Liver (tissue), 9 donors: ENCODE results near the gene MAP3K20. TPM values are rescaled to one million over a fixed set of nuclear protein-coding genes. Genes with fewer than 3 reads are reported as not detected.

Source experiments
- DNase-seq: peaks from one replicate; pipeline ENCODE4 v3.0.0-alpha.2; 2017; ENCODE audit warnings: low spot score
- H3K27ac ChIP-seq, 2 donors: one replicate each; pipeline ENCODE4 v1.7.0; 2013; ENCODE audit warnings: inconsistent platforms in 2 of 2, low read length in 2 of 2, control low read depth in 1 of 2, low read depth in 1 of 2, mild to moderate bottlenecking in 1 of 2
- H3K27me3 ChIP-seq, 4 donors: one replicate each; pipeline versions ENCODE4 v1.6.1 to v1.7.0; 2013; ENCODE audit warnings: low read length in 3 of 4, inconsistent platforms in 1 of 4, mild to moderate bottlenecking in 1 of 4, moderate library complexity in 1 of 4; ENCODE audit not compliant: control insufficient read depth in 4 of 4, insufficient read depth in 4 of 4
- H3K36me3 ChIP-seq, 4 donors: one replicate each; pipeline versions ENCODE4 v1.6.1 to v1.7.0; 2013; ENCODE audit warnings: low read length in 3 of 4, mild to moderate bottlenecking in 3 of 4, low read depth in 1 of 4, moderate library complexity in 1 of 4; ENCODE audit not compliant: control insufficient read depth in 4 of 4, insufficient read depth in 3 of 4
- H3K4me1 ChIP-seq, 4 donors: one replicate each; pipeline versions ENCODE4 v1.6.1 to v1.7.0; 2013; ENCODE audit warnings: low read length in 3 of 4, mild to moderate bottlenecking in 3 of 4, moderate library complexity in 1 of 4; ENCODE audit not compliant: control insufficient read depth in 4 of 4, insufficient read depth in 4 of 4
- H3K4me3 ChIP-seq, 3 donors: one replicate each; pipeline versions ENCODE4 v1.6.1 to v1.7.0; 2013; ENCODE audit warnings: low read length in 3 of 3, control low read depth in 1 of 3, low read depth in 1 of 3, mild to moderate bottlenecking in 1 of 3
- H3K9ac ChIP-seq, 2 donors: one replicate each; pipeline ENCODE4 v1.7.0; 2013; ENCODE audit warnings: low read length in 2 of 2, mild to moderate bottlenecking in 2 of 2, moderate library complexity in 2 of 2, control low read depth in 1 of 2, low read depth in 1 of 2
- H3K9me3 ChIP-seq, 4 donors: one replicate each; pipeline versions ENCODE4 v1.6.1 to v1.7.0; 2013; ENCODE audit warnings: low read length in 3 of 4; ENCODE audit not compliant: control insufficient read depth in 4 of 4
- EGR1 ChIP-seq, 2 donors: IDR thresholded peaks; 2 replicates each; pipeline ENCODE4 v1.6.1; 2016 to 2018; ENCODE audit warnings: antibody characterized with exemption in 2 of 2, low read depth in 2 of 2
- FOXA1 ChIP-seq: IDR thresholded peaks from 2 replicates; pipeline ENCODE4 v1.6.1; 2016; ENCODE audit warnings: antibody characterized with exemption
- FOXA2 ChIP-seq: IDR thresholded peaks from 2 replicates; pipeline ENCODE4 v1.6.1; 2016; ENCODE audit warnings: antibody characterized with exemption
- GABPA ChIP-seq, 2 donors: IDR thresholded peaks in 1 of 2; conservative IDR thresholded peaks in 1 of 2; 2 replicates each; pipeline ENCODE4 v1.6.1; 2016; ENCODE audit warnings: antibody characterized with exemption in 2 of 2, mild to moderate bottlenecking in 1 of 2, moderate library complexity in 1 of 2
- HNF4A ChIP-seq, 2 donors: conservative IDR thresholded peaks; 2 replicates each; pipeline ENCODE4 v1.6.1; 2016; ENCODE audit warnings: antibody characterized with exemption in 2 of 2, mild to moderate bottlenecking in 2 of 2
- HNF4G ChIP-seq: IDR thresholded peaks from 2 replicates; pipeline ENCODE4 v1.6.1; 2016; ENCODE audit warnings: antibody characterized with exemption
- JUND ChIP-seq, 2 donors: IDR thresholded peaks; 2 replicates each; pipeline ENCODE4 v1.6.1; 2016; ENCODE audit warnings: antibody characterized with exemption in 2 of 2
- NR2F2 ChIP-seq: IDR thresholded peaks from 2 replicates; pipeline ENCODE4 v1.6.1; 2016; ENCODE audit warnings: antibody characterized with exemption
- RAD21 ChIP-seq, 2 donors: IDR thresholded peaks; 2 replicates each; pipeline ENCODE4 v1.6.1; 2016; ENCODE audit warnings: antibody characterized with exemption in 2 of 2, mild to moderate bottlenecking in 2 of 2
- RXRA ChIP-seq, 2 donors: IDR thresholded peaks; 2 replicates each; pipeline ENCODE4 v1.6.1; 2017 to 2018; ENCODE audit warnings: antibody characterized with exemption in 2 of 2, mild to moderate bottlenecking in 1 of 2
- SP1 ChIP-seq: IDR thresholded peaks from 2 replicates; pipeline ENCODE4 v1.6.1; 2018; ENCODE audit warnings: antibody characterized with exemption, mild to moderate bottlenecking
- TAF1 ChIP-seq: conservative IDR thresholded peaks from 2 replicates; pipeline ENCODE4 v1.6.1; 2016; ENCODE audit warnings: antibody characterized with exemption, mild to moderate bottlenecking
- YY1 ChIP-seq: IDR thresholded peaks from 2 replicates; pipeline ENCODE4 v1.6.1; 2016; ENCODE audit warnings: antibody characterized with exemption, mild to moderate bottlenecking
- WGBS: extraction: QIAGEN DNeasy Blood & Tissue Kit; methylation state at CpG from one replicate; pipeline ENCODE4 v1.1.7; 2013; 5-methylcytosine and 5-hydroxymethylcytosine counted together
- polyA plus RNA-seq, 2 donors: library from polyadenylated mRNA; stranded (reverse) in 1 of 2; unstranded in 1 of 2; fragments of 200-250 nt in 1 of 2; fragments of >200 nt in 1 of 2; fragmentation: Nextera tagmentation in 1 of 2; extraction: Ambion mirVana in 1 of 2; gene quantifications; one replicate each; pipeline versions ENCODE4 v1.2.1 to v1.2.3, GENCODE V29; 2013 to 2015
- total RNA-seq, 2 donors: library from RNA; depleted of rRNA; stranded (reverse); fragments of >200 nt; gene quantifications; one replicate each; pipeline ENCODE4 v1.2.3, GENCODE V29; 2014
- TF ChIP-seq, protein P1 (sequence below): IDR thresholded peaks from 2 replicates; pipeline ENCODE4 v1.6.1; 2016; ENCODE audit warnings: antibody characterized with exemption
- TF ChIP-seq, protein P2 (sequence below): IDR thresholded peaks from 2 replicates; pipeline ENCODE4 v1.6.1; 2016; ENCODE audit warnings: antibody characterized with exemption
- TF ChIP-seq, protein P3 (sequence below): IDR thresholded peaks from 2 replicates; pipeline ENCODE4 v1.6.1; 2016; ENCODE audit warnings: antibody characterized with exemption
- TF ChIP-seq, protein P4 (sequence below): IDR thresholded peaks from 2 replicates; pipeline ENCODE4 v1.6.1; 2016; ENCODE audit warnings: antibody characterized with exemption, mild to moderate bottlenecking
- TF ChIP-seq, protein P5 (sequence below): fragments of 150-350 bp; IDR thresholded peaks from 2 replicates; pipeline ENCODE4 v1.5.1; 2017; ENCODE audit warnings: improper control_type of control experiment, low read depth, low read length; ENCODE audit not compliant: missing input control
- donor health status: healthy.
- donor health status: healthy.
- donor health status: healthy.
- donor health status: healthy.
- donor health status: healthy.

The MAP3K20 gene
- total and polyA plus RNA-seq, 4 donors: 9.1 to 22.6 (median 14.9) TPM

DNA sequence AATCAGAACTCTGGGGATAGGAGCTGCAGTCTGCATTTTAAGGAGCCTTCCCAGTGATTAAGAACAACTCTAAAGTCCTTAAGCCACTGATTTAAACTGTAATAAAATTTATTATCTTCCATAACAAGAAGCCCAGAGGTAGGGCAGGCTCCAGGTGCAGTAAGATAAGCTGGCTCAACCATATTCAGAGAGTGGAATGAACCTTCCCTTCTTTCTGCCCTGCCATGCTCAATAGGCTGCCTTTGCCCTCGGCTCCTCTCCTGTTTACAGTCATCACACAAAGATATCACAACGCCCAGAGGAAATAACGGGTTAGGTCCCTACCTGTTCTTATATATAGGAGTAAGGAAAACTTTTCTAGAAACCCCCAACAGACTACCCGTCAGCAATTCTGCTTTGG is 188.5 kb downstream of the MAP3K20 start:
- Histone ChIP-seq H3K9me3 (no peaks in the 10 kb centered on the region), H3K27me3 (no peaks in the 10 kb centered on the region), H3K9ac (no peak overlapping the region), H3K4me3 (no peak overlapping the region), H3K27ac (no peak overlapping the region), H3K36me3 (peaks cover 3 to 36% (median 21%) of the 10 kb centered on the region in 4 donors), H3K4me1 (no peaks in the 10 kb centered on the region)
- no peak for DNase-seq
- no peak for TF ChIP-seq NR2F2
- TF ChIP-seq YY1: no peak
- TF ChIP-seq TAF1: no peak
- TF ChIP-seq FOXA2: no peak
- no peak for TF ChIP-seq HNF4A (conservative IDR thresholded peaks at IDR 0.05)
- TF ChIP-seq, protein P1, sequence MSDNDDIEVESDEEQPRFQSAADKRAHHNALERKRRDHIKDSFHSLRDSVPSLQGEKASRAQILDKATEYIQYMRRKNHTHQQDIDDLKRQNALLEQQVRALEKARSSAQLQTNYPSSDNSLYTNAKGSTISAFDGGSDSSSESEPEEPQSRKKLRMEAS: no peak
- no peak for TF ChIP-seq RXRA (IDR thresholded peaks at IDR 0.05)
- no peak for TF ChIP-seq GABPA (IDR thresholded peaks at IDR 0.05 in 1 of 2, conservative IDR thresholded peaks at IDR 0.05 in 1 of 2)
- TF ChIP-seq EGR1 (IDR thresholded peaks at IDR 0.05; ENCODE audit: low read depth in 2 of 2): no peak
- TF ChIP-seq SP1: no peak
- TF ChIP-seq RAD21 (IDR thresholded peaks at IDR 0.05): no peak
- TF ChIP-seq, protein P2, sequence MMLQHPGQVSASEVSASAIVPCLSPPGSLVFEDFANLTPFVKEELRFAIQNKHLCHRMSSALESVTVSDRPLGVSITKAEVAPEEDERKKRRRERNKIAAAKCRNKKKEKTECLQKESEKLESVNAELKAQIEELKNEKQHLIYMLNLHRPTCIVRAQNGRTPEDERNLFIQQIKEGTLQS: no peak
- TF ChIP-seq FOXA1: no peak
- TF ChIP-seq, protein P3, sequence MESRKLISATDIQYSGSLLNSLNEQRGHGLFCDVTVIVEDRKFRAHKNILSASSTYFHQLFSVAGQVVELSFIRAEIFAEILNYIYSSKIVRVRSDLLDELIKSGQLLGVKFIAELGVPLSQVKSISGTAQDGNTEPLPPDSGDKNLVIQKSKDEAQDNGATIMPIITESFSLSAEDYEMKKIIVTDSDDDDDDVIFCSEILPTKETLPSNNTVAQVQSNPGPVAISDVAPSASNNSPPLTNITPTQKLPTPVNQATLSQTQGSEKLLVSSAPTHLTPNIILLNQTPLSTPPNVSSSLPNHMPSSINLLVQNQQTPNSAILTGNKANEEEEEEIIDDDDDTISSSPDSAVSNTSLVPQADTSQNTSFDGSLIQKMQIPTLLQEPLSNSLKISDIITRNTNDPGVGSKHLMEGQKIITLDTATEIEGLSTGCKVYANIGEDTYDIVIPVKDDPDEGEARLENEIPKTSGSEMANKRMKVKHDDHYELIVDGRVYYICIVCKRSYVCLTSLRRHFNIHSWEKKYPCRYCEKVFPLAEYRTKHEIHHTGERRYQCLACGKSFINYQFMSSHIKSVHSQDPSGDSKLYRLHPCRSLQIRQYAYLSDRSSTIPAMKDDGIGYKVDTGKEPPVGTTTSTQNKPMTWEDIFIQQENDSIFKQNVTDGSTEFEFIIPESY: no peak
- TF ChIP-seq HNF4G: no peak
- TF ChIP-seq, protein P4, sequence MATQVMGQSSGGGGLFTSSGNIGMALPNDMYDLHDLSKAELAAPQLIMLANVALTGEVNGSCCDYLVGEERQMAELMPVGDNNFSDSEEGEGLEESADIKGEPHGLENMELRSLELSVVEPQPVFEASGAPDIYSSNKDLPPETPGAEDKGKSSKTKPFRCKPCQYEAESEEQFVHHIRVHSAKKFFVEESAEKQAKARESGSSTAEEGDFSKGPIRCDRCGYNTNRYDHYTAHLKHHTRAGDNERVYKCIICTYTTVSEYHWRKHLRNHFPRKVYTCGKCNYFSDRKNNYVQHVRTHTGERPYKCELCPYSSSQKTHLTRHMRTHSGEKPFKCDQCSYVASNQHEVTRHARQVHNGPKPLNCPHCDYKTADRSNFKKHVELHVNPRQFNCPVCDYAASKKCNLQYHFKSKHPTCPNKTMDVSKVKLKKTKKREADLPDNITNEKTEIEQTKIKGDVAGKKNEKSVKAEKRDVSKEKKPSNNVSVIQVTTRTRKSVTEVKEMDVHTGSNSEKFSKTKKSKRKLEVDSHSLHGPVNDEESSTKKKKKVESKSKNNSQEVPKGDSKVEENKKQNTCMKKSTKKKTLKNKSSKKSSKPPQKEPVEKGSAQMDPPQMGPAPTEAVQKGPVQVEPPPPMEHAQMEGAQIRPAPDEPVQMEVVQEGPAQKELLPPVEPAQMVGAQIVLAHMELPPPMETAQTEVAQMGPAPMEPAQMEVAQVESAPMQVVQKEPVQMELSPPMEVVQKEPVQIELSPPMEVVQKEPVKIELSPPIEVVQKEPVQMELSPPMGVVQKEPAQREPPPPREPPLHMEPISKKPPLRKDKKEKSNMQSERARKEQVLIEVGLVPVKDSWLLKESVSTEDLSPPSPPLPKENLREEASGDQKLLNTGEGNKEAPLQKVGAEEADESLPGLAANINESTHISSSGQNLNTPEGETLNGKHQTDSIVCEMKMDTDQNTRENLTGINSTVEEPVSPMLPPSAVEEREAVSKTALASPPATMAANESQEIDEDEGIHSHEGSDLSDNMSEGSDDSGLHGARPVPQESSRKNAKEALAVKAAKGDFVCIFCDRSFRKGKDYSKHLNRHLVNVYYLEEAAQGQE: no peak
- 91% methylated on average over 4 of the region's 4 CpGs for WGBS

DNA sequence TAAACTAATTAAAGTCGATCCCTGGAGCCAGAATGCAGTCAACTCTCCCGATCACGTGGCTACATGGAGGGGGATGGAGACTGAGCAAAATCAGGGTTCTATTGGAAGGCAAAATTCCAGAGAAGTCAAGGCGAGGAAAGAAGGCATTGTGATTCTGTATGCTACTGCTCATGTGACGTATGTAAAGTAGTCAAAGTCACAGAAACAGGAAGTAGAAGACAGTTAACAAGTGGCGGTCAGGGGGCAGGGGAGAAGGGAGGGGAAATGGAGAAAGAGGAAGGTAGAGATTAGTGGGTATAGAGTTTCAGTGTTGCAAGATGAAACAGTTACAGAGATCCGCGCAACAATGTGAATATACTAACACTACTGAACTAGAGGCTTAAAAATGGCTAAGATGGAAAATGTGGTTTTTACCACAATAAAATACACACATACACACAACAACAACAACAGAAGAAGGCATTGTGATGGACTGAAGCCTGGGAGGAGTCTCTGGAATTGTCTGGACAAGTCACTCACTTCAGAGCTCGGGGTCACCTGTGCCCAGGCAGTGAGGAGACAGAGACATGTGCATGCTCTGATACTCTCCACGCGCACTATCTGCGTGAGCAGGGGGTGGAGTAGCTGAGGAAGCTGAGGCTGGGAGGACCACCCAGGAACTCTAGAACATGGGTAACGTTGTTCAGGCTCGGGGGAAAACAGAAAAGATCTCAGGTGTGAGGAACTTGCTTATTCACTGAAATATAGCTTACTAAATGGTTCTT is 189.1 kb downstream of the MAP3K20 start:
- TF ChIP-seq GABPA (IDR thresholded peaks at IDR 0.05 in 1 of 2, conservative IDR thresholded peaks at IDR 0.05 in 1 of 2): no peak
- TF ChIP-seq HNF4G: no peak
- TF ChIP-seq JUND (IDR thresholded peaks at IDR 0.05): no peak
- TF ChIP-seq, protein P1: no peak
- no peak for TF ChIP-seq TAF1
- TF ChIP-seq, protein P5, sequence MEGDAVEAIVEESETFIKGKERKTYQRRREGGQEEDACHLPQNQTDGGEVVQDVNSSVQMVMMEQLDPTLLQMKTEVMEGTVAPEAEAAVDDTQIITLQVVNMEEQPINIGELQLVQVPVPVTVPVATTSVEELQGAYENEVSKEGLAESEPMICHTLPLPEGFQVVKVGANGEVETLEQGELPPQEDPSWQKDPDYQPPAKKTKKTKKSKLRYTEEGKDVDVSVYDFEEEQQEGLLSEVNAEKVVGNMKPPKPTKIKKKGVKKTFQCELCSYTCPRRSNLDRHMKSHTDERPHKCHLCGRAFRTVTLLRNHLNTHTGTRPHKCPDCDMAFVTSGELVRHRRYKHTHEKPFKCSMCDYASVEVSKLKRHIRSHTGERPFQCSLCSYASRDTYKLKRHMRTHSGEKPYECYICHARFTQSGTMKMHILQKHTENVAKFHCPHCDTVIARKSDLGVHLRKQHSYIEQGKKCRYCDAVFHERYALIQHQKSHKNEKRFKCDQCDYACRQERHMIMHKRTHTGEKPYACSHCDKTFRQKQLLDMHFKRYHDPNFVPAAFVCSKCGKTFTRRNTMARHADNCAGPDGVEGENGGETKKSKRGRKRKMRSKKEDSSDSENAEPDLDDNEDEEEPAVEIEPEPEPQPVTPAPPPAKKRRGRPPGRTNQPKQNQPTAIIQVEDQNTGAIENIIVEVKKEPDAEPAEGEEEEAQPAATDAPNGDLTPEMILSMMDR: no peak
- TF ChIP-seq FOXA1: no peak
- TF ChIP-seq, protein P3: no peak
- TF ChIP-seq SP1: no peak
- TF ChIP-seq, protein P2: no peak
- Histone ChIP-seq H3K4me1 (no peaks in the 10 kb centered on the region), H3K27me3 (no peaks in the 10 kb centered on the region), H3K27ac (no peak overlapping the region), H3K9me3 (no peaks in the 10 kb centered on the region), H3K36me3 (peaks cover 3 to 31% (median 18%) of the 10 kb centered on the region in 4 donors), H3K9ac (no peak overlapping the region), H3K4me3 (no peak overlapping the region)
- no peak for DNase-seq
- WGBS: 83% methylated on average over 14 of the region's 14 CpGs
